GM18858 (cell line): ENCODE data around the gene ABCD3.
"Not testable (repeated sequence)": the region's sequence is repeated elsewhere in the genome, so short reads cannot be mapped to it uniquely, and the experiment has no call there.

Experiments
- ATAC-seq: cut with Tn5 transposase; IDR thresholded peaks from one replicate; pipeline ENCODE4 v1.9.1; 2021; ENCODE audit not compliant: unreplicated experiment

The ABCD3 gene

GRCh38 chr1:94411237-94411636 lies 7.0 kb upstream of the ABCD3 start:
- ATAC-seq = peak; percentile 94

- no peak for ATAC-seq
Measured at GRCh38 chr1:94413311-94413710, 4.9 kb upstream of the ABCD3 start.

- ATAC-seq = no peak
Measured at GRCh38 chr1:94416901-94417727, 1.1 kb upstream of the ABCD3 start.

- no peak for ATAC-seq
Measured at GRCh38 chr1:94417728-94417977, 536 bp upstream of the ABCD3 start.

- peak; percentile 7 for ATAC-seq
Measured at GRCh38 chr1:94418664-94419655, 771 bp downstream of the ABCD3 start.

- no peak for ATAC-seq
Measured at GRCh38 chr1:94422115-94422820, 4.1 kb downstream of the ABCD3 start.

GRCh38 chr1:94425821-94426484 lies 7.8 kb downstream of the ABCD3 start:
- no peak for ATAC-seq

GRCh38 chr1:94426485-94426870 lies 8.3 kb downstream of the ABCD3 start:
- ATAC-seq = not testable (repeated sequence)

GRCh38 chr1:94428441-94428840 lies 10.3 kb downstream of the ABCD3 start:
- no peak for ATAC-seq

- ATAC-seq = not testable (repeated sequence)
Measured at GRCh38 chr1:94428927-94429528, 10.8 kb downstream of the ABCD3 start.

GRCh38 chr1:94430066-94430465 lies 11.9 kb downstream of the ABCD3 start:
- ATAC-seq = not testable (repeated sequence)

GRCh38 chr1:94433866-94434265 lies 15.7 kb downstream of the ABCD3 start:
- ATAC-seq = no peak

GRCh38 chr1:94434365-94435045 lies 16.3 kb downstream of the ABCD3 start:
- ATAC-seq = no peak

GRCh38 chr1:94438692-94439276 lies 20.6 kb downstream of the ABCD3 start:
- ATAC-seq = no peak

GRCh38 chr1:94440088-94440487 lies 21.9 kb downstream of the ABCD3 start:
- ATAC-seq = no peak

GRCh38 chr1:94443067-94443466 lies 24.9 kb downstream of the ABCD3 start:
- not testable (repeated sequence) for ATAC-seq

GRCh38 chr1:94444819-94445218 lies 26.6 kb downstream of the ABCD3 start:
- not testable (repeated sequence) for ATAC-seq

- ATAC-seq = not testable (repeated sequence)
Measured at GRCh38 chr1:94445733-94446132, 27.5 kb downstream of the ABCD3 start.

- ATAC-seq = not testable (repeated sequence)
Measured at GRCh38 chr1:94446177-94446576, 28.0 kb downstream of the ABCD3 start.
